Measurements from ENCODE around the gene ASH1L. TPM values are rescaled to one million over a fixed set of nuclear protein-coding genes. Genes with fewer than 3 reads are reported as not detected.

ASH1L gene
- total and polyA plus RNA-seq, 2 experiments from 2014 or later, result 23.6 to 24.7 TPM

DNA sequence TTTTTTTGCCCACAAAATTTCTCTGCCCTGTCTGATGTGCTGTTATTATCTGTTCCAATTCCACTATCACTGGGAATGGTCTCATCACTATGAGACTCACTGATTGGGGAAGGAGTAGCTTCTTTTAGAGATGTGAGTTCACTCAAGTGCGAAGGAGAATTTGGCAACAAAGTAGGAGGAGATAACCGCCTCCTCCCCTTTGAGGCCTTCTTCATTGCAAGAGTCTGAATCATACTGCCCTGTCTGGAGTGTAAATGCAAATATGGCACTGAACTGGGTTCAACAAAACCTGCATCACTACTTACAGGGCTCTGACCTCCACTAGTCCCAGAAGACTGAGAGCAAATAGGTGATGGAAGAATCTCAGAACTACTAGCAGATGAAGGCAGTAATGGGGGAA is 83.4 kb downstream of the ASH1L start:
- Mint-ChIP-seq H3K4me3 (no peak overlapping the region), H3K36me3 (ENCODE audit: low read depth) (peaks cover 21% of the 10 kb centered on the region), H3K27ac (no peak overlapping the region; the same call in 1 of the 2 replicates), H3K4me1 (peaks cover 21% of the 10 kb centered on the region), H3K27me3 (ENCODE audit: insufficient read depth, low read depth, poor library complexity) (no peaks in the 10 kb centered on the region), H3K9me3 (no peaks in the 10 kb centered on the region)
- Histone ChIP-seq H3K27me3 (ENCODE audit: insufficient read depth) (no peaks in the 10 kb centered on the region), H3K79me2 (replicated peaks; ENCODE audit: insufficient read depth) (0 out of 2 replicates have a peak, but pooled peaks cover 11% of the 10 kb centered on the region), H3K4me2 (no peak overlapping the region), H4K20me1 (replicated peaks; ENCODE audit: insufficient read depth) (0 out of 2 replicates have a peak, but pooled peaks cover 6% of the 10 kb centered on the region), H3K9me2 (ENCODE audit: insufficient read depth) (no peaks in the 10 kb centered on the region), H3F3A (replicated peaks; ENCODE audit: low read depth) (0 out of 2 replicates have a peak, but pooled peaks cover 4% of the 10 kb centered on the region), H3K27ac (ENCODE audit: low read depth) (no peak overlapping the region), H3K4me1 (ENCODE audit: insufficient read depth) (peaks cover 6% of the 10 kb centered on the region; the same call in 1 of the 2 replicates), H2AFZ (no peak overlapping the region), H3K4me3 (no peak overlapping the region), H3K36me3 (ENCODE audit: insufficient read depth) (no peaks in the 10 kb centered on the region; the same call in 1 of the 2 replicates)
- no peak for DNase-seq (ENCODE audit: low spot score)
- TF ChIP-seq, protein P1, sequence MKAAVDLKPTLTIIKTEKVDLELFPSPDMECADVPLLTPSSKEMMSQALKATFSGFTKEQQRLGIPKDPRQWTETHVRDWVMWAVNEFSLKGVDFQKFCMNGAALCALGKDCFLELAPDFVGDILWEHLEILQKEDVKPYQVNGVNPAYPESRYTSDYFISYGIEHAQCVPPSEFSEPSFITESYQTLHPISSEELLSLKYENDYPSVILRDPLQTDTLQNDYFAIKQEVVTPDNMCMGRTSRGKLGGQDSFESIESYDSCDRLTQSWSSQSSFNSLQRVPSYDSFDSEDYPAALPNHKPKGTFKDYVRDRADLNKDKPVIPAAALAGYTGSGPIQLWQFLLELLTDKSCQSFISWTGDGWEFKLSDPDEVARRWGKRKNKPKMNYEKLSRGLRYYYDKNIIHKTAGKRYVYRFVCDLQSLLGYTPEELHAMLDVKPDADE (IDR thresholded peaks at IDR 0.05), result no peak
- TF ChIP-seq, protein P2, sequence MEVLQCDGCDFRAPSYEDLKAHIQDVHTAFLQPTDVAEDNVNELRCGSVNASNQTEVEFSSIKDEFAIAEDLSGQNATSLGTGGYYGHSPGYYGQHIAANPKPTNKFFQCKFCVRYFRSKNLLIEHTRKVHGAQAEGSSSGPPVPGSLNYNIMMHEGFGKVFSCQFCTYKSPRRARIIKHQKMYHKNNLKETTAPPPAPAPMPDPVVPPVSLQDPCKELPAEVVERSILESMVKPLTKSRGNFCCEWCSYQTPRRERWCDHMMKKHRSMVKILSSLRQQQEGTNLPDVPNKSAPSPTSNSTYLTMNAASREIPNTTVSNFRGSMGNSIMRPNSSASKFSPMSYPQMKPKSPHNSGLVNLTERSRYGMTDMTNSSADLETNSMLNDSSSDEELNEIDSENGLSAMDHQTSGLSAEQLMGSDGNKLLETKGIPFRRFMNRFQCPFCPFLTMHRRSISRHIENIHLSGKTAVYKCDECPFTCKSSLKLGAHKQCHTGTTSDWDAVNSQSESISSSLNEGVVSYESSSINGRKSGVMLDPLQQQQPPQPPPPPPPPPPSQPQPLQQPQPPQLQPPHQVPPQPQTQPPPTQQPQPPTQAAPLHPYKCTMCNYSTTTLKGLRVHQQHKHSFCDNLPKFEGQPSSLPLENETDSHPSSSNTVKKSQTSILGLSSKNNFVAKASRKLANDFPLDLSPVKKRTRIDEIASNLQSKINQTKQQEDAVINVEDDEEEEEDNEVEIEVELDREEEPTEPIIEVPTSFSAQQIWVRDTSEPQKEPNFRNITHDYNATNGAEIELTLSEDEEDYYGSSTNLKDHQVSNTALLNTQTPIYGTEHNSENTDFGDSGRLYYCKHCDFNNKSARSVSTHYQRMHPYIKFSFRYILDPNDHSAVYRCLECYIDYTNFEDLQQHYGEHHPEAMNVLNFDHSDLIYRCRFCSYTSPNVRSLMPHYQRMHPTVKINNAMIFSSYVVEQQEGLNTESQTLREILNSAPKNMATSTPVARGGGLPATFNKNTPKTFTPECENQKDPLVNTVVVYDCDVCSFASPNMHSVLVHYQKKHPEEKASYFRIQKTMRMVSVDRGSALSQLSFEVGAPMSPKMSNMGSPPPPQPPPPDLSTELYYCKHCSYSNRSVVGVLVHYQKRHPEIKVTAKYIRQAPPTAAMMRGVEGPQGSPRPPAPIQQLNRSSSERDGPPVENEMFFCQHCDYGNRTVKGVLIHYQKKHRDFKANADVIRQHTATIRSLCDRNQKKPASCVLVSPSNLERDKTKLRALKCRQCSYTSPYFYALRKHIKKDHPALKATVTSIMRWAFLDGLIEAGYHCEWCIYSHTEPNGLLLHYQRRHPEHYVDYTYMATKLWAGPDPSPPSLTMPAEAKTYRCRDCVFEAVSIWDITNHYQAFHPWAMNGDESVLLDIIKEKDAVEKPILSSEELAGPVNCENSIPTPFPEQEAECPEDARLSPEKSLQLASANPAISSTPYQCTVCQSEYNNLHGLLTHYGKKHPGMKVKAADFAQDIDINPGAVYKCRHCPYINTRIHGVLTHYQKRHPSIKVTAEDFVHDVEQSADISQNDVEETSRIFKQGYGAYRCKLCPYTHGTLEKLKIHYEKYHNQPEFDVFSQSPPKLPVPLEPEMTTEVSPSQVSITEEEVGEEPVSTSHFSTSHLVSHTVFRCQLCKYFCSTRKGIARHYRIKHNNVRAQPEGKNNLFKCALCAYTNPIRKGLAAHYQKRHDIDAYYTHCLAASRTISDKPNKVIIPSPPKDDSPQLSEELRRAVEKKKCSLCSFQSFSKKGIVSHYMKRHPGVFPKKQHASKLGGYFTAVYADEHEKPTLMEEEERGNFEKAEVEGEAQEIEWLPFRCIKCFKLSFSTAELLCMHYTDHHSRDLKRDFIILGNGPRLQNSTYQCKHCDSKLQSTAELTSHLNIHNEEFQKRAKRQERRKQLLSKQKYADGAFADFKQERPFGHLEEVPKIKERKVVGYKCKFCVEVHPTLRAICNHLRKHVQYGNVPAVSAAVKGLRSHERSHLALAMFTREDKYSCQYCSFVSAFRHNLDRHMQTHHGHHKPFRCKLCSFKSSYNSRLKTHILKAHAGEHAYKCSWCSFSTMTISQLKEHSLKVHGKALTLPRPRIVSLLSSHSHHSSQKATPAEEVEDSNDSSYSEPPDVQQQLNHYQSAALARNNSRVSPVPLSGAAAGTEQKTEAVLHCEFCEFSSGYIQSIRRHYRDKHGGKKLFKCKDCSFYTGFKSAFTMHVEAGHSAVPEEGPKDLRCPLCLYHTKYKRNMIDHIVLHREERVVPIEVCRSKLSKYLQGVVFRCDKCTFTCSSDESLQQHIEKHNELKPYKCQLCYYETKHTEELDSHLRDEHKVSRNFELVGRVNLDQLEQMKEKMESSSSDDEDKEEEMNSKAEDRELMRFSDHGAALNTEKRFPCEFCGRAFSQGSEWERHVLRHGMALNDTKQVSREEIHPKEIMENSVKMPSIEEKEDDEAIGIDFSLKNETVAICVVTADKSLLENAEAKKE (CRISPR knock-in tag; IDR thresholded peaks at IDR 0.05), result no peak
- TF ChIP-seq STAT1 (IDR thresholded peaks at IDR 0.05; ENCODE audit: unreplicated experiment) (no peak), POLR2AphosphoS5 (IDR thresholded peaks at IDR 0.05; ENCODE audit: low read depth) (no peak), EZH2 (IDR thresholded peaks at IDR 0.05; ENCODE audit: low read depth, unreplicated experiment) (no peak), ZNF331 (CRISPR knock-in tag; IDR thresholded peaks at IDR 0.05; ENCODE audit: low read depth) (no peak), CREB1 (CRISPR knock-in tag; IDR thresholded peaks at IDR 0.05; ENCODE audit: low read depth) (no peak), ZNF114 (CRISPR knock-in tag; IDR thresholded peaks at IDR 0.05) (no peak), EZH2phosphoT487 (IDR thresholded peaks at IDR 0.05; ENCODE audit: unreplicated experiment) (no peak), JUNB (IDR thresholded peaks at IDR 0.05; ENCODE audit: unreplicated experiment) (no peak), NANOG (IDR thresholded peaks at IDR 0.05; ENCODE audit: borderline replicate concordance) (no peak)
- TF ChIP-seq, protein P3, sequence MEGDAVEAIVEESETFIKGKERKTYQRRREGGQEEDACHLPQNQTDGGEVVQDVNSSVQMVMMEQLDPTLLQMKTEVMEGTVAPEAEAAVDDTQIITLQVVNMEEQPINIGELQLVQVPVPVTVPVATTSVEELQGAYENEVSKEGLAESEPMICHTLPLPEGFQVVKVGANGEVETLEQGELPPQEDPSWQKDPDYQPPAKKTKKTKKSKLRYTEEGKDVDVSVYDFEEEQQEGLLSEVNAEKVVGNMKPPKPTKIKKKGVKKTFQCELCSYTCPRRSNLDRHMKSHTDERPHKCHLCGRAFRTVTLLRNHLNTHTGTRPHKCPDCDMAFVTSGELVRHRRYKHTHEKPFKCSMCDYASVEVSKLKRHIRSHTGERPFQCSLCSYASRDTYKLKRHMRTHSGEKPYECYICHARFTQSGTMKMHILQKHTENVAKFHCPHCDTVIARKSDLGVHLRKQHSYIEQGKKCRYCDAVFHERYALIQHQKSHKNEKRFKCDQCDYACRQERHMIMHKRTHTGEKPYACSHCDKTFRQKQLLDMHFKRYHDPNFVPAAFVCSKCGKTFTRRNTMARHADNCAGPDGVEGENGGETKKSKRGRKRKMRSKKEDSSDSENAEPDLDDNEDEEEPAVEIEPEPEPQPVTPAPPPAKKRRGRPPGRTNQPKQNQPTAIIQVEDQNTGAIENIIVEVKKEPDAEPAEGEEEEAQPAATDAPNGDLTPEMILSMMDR (conservative IDR thresholded peaks at IDR 0.05; ENCODE audit: low read depth in 2 of 2), result no peak
- TF ChIP-seq, protein P4, sequence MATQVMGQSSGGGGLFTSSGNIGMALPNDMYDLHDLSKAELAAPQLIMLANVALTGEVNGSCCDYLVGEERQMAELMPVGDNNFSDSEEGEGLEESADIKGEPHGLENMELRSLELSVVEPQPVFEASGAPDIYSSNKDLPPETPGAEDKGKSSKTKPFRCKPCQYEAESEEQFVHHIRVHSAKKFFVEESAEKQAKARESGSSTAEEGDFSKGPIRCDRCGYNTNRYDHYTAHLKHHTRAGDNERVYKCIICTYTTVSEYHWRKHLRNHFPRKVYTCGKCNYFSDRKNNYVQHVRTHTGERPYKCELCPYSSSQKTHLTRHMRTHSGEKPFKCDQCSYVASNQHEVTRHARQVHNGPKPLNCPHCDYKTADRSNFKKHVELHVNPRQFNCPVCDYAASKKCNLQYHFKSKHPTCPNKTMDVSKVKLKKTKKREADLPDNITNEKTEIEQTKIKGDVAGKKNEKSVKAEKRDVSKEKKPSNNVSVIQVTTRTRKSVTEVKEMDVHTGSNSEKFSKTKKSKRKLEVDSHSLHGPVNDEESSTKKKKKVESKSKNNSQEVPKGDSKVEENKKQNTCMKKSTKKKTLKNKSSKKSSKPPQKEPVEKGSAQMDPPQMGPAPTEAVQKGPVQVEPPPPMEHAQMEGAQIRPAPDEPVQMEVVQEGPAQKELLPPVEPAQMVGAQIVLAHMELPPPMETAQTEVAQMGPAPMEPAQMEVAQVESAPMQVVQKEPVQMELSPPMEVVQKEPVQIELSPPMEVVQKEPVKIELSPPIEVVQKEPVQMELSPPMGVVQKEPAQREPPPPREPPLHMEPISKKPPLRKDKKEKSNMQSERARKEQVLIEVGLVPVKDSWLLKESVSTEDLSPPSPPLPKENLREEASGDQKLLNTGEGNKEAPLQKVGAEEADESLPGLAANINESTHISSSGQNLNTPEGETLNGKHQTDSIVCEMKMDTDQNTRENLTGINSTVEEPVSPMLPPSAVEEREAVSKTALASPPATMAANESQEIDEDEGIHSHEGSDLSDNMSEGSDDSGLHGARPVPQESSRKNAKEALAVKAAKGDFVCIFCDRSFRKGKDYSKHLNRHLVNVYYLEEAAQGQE (IDR thresholded peaks at IDR 0.05; ENCODE audit: unreplicated experiment), result no peak
- no peak for ATAC-seq

Data from GM23338 (cell line).